Lower leg skin (tissue), 3 donors: Measurements from ENCODE around the gene NRG3.

Experiments used
- POLR2A ChIP-seq, 2 donors: fragments of 450-650 bp; IDR thresholded peaks; one replicate each; pipeline ENCODE4 v1.6.1; 2016 to 2017; ENCODE audit warnings: antibody characterized with exemption in 2 of 2, mild to moderate bottlenecking in 1 of 2, moderate library complexity in 1 of 2
- TF ChIP-seq, protein P1 (sequence below), 3 donors: fragments of 450-650 bp; IDR thresholded peaks; one replicate each; pipeline ENCODE4 v1.5.1; 2016; ENCODE audit warnings: antibody characterized with exemption in 3 of 3, mild to moderate bottlenecking in 3 of 3, moderate library complexity in 2 of 3

DNA sequence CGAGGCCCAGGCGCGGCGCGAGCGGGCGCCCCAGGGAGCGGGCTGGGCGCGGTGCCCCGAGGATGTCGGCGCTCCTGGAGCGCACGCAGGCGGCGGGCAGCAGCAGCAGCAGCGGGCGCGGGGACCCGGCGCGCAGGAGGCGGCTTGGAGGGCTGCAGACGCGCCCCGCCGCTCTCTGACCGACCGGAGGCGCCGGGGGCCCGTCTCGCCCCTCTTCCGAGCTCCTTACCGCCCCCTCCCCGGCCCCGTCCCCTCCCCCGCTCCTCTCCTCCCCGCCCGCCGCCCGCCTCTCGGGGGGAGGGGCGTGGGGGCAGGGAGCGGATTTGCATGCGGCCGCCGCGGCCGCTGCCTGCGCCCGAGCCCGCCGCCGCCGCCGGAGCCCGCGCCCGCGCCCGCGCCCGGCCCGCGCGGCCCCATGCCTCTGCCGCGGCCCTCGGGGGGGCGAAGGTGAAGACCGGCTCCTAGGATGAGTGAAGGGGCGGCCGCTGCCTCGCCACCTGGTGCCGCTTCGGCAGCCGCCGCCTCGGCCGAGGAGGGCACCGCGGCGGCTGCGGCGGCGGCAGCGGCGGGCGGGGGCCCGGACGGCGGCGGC, at the start of gene NRG3:
- no peak for TF ChIP-seq POLR2A (IDR thresholded peaks at IDR 0.05)
- TF ChIP-seq, protein P1, sequence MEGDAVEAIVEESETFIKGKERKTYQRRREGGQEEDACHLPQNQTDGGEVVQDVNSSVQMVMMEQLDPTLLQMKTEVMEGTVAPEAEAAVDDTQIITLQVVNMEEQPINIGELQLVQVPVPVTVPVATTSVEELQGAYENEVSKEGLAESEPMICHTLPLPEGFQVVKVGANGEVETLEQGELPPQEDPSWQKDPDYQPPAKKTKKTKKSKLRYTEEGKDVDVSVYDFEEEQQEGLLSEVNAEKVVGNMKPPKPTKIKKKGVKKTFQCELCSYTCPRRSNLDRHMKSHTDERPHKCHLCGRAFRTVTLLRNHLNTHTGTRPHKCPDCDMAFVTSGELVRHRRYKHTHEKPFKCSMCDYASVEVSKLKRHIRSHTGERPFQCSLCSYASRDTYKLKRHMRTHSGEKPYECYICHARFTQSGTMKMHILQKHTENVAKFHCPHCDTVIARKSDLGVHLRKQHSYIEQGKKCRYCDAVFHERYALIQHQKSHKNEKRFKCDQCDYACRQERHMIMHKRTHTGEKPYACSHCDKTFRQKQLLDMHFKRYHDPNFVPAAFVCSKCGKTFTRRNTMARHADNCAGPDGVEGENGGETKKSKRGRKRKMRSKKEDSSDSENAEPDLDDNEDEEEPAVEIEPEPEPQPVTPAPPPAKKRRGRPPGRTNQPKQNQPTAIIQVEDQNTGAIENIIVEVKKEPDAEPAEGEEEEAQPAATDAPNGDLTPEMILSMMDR (IDR thresholded peaks at IDR 0.05): no peak
